HL-60 (cell line): ENCODE data around the gene AAMP.

Source experiments
- DNase-seq, 2 experiments: peaks; one replicate each; pipeline ENCODE4 v3.0.0-alpha.2; 2010 to 2020; ENCODE audit warnings: low read depth in 1 of 2, low spot score in 1 of 2
- H3K27ac ChIP-seq: fragments of 250-450 bp; sonication (Bioruptor Pico); replicated peaks from 2 replicates; pipeline ENCODE4 v1.5.1; 2020; ENCODE audit warnings: mild to moderate bottlenecking, moderate library complexity
- H3K27me3 ChIP-seq: fragments of 250-450 bp; sonication (Bioruptor Pico); 2 replicates; pipeline ENCODE4 v1.5.1; 2021; ENCODE audit warnings: mild to moderate bottlenecking, moderate library complexity; ENCODE audit not compliant: insufficient read depth, poor library complexity, severe bottlenecking
- H3K4me3 ChIP-seq: replicated peaks from 2 replicates; pipeline ENCODE4 v1.5.1; 2011; ENCODE audit warnings: mild to moderate bottlenecking, control low read depth, low read length; ENCODE audit not compliant: insufficient read depth
- CTCF ChIP-seq: IDR thresholded peaks from one replicate; pipeline ENCODE4 v1.5.1; 2011; ENCODE audit warnings: low read length, control low read depth, inconsistent platforms; ENCODE audit not compliant: insufficient read depth
- GABPA ChIP-seq: IDR thresholded peaks from 2 replicates; pipeline ENCODE4 v1.6.1; 2012; ENCODE audit warnings: low read depth
- POLR2AphosphoS5 ChIP-seq: IDR thresholded peaks from 2 replicates; pipeline ENCODE4 v1.6.1; 2012; ENCODE audit warnings: low read depth
- REST ChIP-seq: IDR thresholded peaks from 2 replicates; pipeline ENCODE4 v1.6.1; 2012; ENCODE audit warnings: low read depth; ENCODE audit not compliant: insufficient replicate concordance
- SPI1 ChIP-seq: IDR thresholded peaks from 2 replicates; pipeline ENCODE4 v1.6.1; 2012; ENCODE audit warnings: low read depth, mild to moderate bottlenecking, borderline replicate concordance

The AAMP gene

GRCh38 chr2:218249691-218250090 is 20.2 kb downstream of the AAMP start:
- TF ChIP-seq GABPA = no peak
- TF ChIP-seq CTCF = no peak
- no peak for TF ChIP-seq SPI1
- TF ChIP-seq REST = no peak
- TF ChIP-seq POLR2AphosphoS5 = no peak; the same call in 1 of the 2 replicates
- DNase-seq = no peak
- no peak overlapping the region for H3K27ac ChIP-seq
- H3K27me3 ChIP-seq = no peaks in the 10 kb centered on the region
- no peak overlapping the region for H3K4me3 ChIP-seq

- H3K27me3 ChIP-seq = no peaks in the 10 kb centered on the region
- H3K27ac ChIP-seq = no peak overlapping the region
- no peak for TF ChIP-seq POLR2AphosphoS5
- TF ChIP-seq CTCF = no peak
- TF ChIP-seq REST = no peak
- TF ChIP-seq SPI1 = no peak
- no peak for TF ChIP-seq GABPA
- no peak overlapping the region for H3K4me3 ChIP-seq
- no peak for DNase-seq
These were observed 24.7 kb downstream of the AAMP start for GRCh38 chr2:218245214-218245613.

- no peaks in the 10 kb centered on the region for H3K27me3 ChIP-seq
- TF ChIP-seq SPI1 (no peak), POLR2AphosphoS5 (no peak), CTCF (no peak), GABPA (no peak), REST (no peak)
- H3K4me3 ChIP-seq = no peak overlapping the region
- DNase-seq = no peak
- no peak overlapping the region for H3K27ac ChIP-seq
These were observed 25.3 kb downstream of the AAMP start for GRCh38 chr2:218244665-218245064.
